Pancreas (tissue), 10 donors: ENCODE measurements around the gene ALG2. TPM values are rescaled to one million over a fixed set of nuclear protein-coding genes. Genes with fewer than 3 reads are reported as not detected.

Experiments used
- ATAC-seq, 4 donors: fragments of 200-7000 bp; cut with Tn5 transposase; one replicate each; pipeline versions ENCODE4 v1.8.0 to v1.9.1; 2020; ENCODE audit warnings: mild to moderate bottlenecking in 4 of 4, moderate library complexity in 4 of 4
- DNase-seq, 6 donors: peaks; one replicate each; pipeline ENCODE4 v3.0.0-alpha.2; 2020
- FAIRE-seq: peaks from 2 replicates; lab custom pipeline; 2012; peaks lifted over from hg19 to GRCh38; lab: Jason Lieb, UNC
- H3K27ac ChIP-seq, 4 donors: fragments of 200-600 bp; sonication (generic); 1 replicate in 3 of 4; 2 replicates in 1 of 4; pipeline versions ENCODE4 v1.5.0 to v1.8.0; 2020
- H3K27me3 ChIP-seq, 4 donors: fragments of 200-600 bp; one replicate each; pipeline ENCODE4 v1.8.0; 2021
- H3K36me3 ChIP-seq, 3 donors: fragments of 200-600 bp; sonication (generic) in 1 of 3; one replicate each; pipeline versions ENCODE4 v1.5.0 to v1.8.0; 2020 to 2021
- H3K4me1 ChIP-seq, 3 donors: fragments of 200-600 bp; one replicate each; pipeline ENCODE4 v1.8.0; 2021
- H3K4me3 ChIP-seq, 4 donors: fragments of 200-600 bp; sonication (generic) in 2 of 4; one replicate each; pipeline versions ENCODE4 v1.5.0 to v1.8.0; 2020 to 2021
- H3K9me3 ChIP-seq, 4 donors: fragments of 200-600 bp; one replicate each; pipeline ENCODE4 v1.8.0; 2021
- WGBS, 2 donors: extraction: QIAGEN DNeasy Blood & Tissue Kit; methylation state at CpG; one replicate each; pipeline ENCODE4 v1.1.7; 2013; 5-methylcytosine and 5-hydroxymethylcytosine counted together
- intact Hi-C, 3 donors: fragments of 100-400 bp; cut with DNase I; formaldehyde crosslinking; loops; one replicate each; pipeline versions ENCODE4 v1.11.1 to v1.14.2; 2022
- polyA plus RNA-seq, 2 donors: library from polyadenylated mRNA; stranded (reverse); fragments of 200-250 nt; gene quantifications; one replicate each; pipeline ENCODE4 v1.2.3, GENCODE V29; 2013
- total RNA-seq, 6 donors: library from RNA; stranded (reverse); fragmentation: NEBNext Ultra II Directional in 4 of 6; extraction: Animal tissue kit (Norgen Biotek cat#: 25700) in 4 of 6; gene quantifications; one replicate each; pipeline versions ENCODE4 v1.2.1 to v1.2.4, GENCODE V29; 2021 to 2023
- TF ChIP-seq, protein P1 (sequence below), 4 donors: fragments of 200-600 bp; sonication (generic) in 3 of 4; IDR thresholded peaks; one replicate each; pipeline versions ENCODE4 v1.5.0 to v1.8.0; 2021; ENCODE audit warnings: antibody characterized with exemption in 4 of 4
- donor health status: healthy with polysubstance abuse.
- donor health status: DM: no; HTN: no; CAD: no; lungs with moderate emphysema.
- donor health status: DM: no; HTN: no; CAD: no.
- donor health status: control.
- donor health status: control.
- donor health status: Bipolar disorder and iron deficiency.
- donor health status: DM: yes; HTN: yes; CAD: no.
- donor health status: DM: no; HTN: no; CAD: no.
- donor health status: DM: no; HTN: no; CAD: no.
- donor health status: DM: yes; HTN: yes; CAD: no.

Gene ALG2
- total and polyA plus RNA-seq, 8 donors: 17.9 to 35.6 (median 28.0) TPM

DNA sequence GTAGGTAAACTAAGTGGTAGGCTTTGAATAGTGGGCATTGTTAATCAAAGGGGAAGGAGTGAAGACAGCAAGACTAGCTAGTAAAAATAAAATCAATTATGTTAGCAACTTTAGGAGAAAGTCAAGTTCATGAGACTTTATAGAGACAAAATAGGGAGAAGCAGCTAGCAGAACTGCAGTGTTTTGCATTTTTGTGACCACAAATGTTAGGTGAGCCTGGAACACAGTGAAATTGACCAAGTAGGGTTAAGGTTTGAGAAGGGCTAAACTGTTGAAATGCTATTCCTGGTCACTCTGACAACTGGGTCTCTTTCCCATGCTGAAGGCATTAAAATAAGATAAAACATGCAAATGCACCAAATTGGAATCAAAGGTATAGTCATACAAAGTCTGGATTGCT lies 13.3 kb upstream of the ALG2 start:
- no peak for ATAC-seq
- no peak for DNase-seq
- TF ChIP-seq, protein P1, sequence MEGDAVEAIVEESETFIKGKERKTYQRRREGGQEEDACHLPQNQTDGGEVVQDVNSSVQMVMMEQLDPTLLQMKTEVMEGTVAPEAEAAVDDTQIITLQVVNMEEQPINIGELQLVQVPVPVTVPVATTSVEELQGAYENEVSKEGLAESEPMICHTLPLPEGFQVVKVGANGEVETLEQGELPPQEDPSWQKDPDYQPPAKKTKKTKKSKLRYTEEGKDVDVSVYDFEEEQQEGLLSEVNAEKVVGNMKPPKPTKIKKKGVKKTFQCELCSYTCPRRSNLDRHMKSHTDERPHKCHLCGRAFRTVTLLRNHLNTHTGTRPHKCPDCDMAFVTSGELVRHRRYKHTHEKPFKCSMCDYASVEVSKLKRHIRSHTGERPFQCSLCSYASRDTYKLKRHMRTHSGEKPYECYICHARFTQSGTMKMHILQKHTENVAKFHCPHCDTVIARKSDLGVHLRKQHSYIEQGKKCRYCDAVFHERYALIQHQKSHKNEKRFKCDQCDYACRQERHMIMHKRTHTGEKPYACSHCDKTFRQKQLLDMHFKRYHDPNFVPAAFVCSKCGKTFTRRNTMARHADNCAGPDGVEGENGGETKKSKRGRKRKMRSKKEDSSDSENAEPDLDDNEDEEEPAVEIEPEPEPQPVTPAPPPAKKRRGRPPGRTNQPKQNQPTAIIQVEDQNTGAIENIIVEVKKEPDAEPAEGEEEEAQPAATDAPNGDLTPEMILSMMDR (IDR thresholded peaks at IDR 0.05): no peak
- H3K9me3 ChIP-seq: no peaks in the 10 kb centered on the region
- no peak for FAIRE-seq
- H3K4me1 ChIP-seq: peaks cover 3 to 17% (median 15%) of the 10 kb centered on the region in 3 donors
- no peak overlapping the region for H3K4me3 ChIP-seq
- intact Hi-C loops: no loop called here
- no peaks in the 10 kb centered on the region for H3K27me3 ChIP-seq
- H3K36me3 ChIP-seq: peaks cover 0 to 23% (median 16%) of the 10 kb centered on the region in 3 donors
- no peak overlapping the region for H3K27ac ChIP-seq

DNA sequence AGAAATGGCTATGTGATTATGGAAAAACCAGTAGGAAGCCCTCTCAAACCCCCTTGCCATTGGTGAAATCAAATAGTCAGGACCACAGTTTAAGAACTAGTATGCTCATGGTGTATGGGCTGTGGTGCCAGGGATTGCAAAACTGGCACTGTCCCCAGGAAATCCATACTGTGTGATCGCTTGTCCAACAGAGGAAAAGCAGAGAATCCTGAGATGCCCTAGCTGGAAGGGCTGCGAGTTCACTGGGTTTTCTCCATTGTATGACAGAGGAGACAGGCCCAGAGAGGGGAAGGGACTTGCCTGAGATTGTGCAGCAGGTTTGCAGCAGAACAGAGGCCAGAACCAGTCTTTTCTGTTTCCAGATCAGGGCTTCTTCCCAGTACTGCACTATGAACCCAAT lies 12.9 kb upstream of the ALG2 start:
- Histone ChIP-seq H3K4me1 (peaks cover 3 to 17% (median 15%) of the 10 kb centered on the region in 3 donors), H3K27me3 (no peaks in the 10 kb centered on the region), H3K27ac (no peak overlapping the region), H3K4me3 (no peak overlapping the region), H3K36me3 (peaks cover 0 to 27% (median 16%) of the 10 kb centered on the region in 3 donors), H3K9me3 (no peaks in the 10 kb centered on the region)
- WGBS, 2 donors: 81 to 88% methylated on average over 2 of the region's 2 CpGs
- intact Hi-C loops: no loop called here
- ATAC-seq (no peak), DNase-seq (no peak), FAIRE-seq (no peak)
- TF ChIP-seq, protein P1 (IDR thresholded peaks at IDR 0.05): no peak

DNA sequence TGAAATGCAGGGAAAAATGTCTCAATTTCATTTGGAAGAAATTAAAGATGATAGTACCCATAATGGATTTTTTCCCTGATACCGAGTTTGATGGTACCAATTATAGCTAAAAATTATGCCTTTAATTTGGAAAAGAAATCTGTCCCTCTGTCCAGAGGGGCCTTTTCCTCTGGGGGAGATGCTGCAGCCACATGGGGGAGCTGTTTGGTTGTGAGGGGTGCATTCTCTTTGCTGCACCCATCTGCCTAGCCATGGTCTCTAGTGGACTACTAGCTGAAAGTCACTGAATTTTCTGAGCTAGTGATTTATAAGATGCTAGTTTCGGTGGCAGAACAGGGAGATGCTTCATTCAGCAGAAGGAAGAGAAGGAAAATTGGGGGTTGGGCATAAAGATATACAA lies 10.0 kb upstream of the ALG2 start:
- ATAC-seq: peak in 3 of 4 donors; percentile 38 to 72 (median 41)
- intact Hi-C loops: no loop called here
- Histone ChIP-seq H3K9me3 (no peaks in the 10 kb centered on the region), H3K4me1 (peaks cover 0 to 6% (median 4%) of the 10 kb centered on the region in 3 donors), H3K4me3 (no peak overlapping the region), H3K36me3 (peaks cover 3 to 45% (median 16%) of the 10 kb centered on the region in 3 donors), H3K27ac (no peak overlapping the region), H3K27me3 (no peaks in the 10 kb centered on the region)
- 81 to 88% methylated on average over 2 of the region's 2 CpGs for WGBS, 2 donors
- no peak for DNase-seq
- FAIRE-seq: no peak
- TF ChIP-seq, protein P1 (IDR thresholded peaks at IDR 0.05): peak in 2 of 4 donors; percentile 10 to 26

DNA sequence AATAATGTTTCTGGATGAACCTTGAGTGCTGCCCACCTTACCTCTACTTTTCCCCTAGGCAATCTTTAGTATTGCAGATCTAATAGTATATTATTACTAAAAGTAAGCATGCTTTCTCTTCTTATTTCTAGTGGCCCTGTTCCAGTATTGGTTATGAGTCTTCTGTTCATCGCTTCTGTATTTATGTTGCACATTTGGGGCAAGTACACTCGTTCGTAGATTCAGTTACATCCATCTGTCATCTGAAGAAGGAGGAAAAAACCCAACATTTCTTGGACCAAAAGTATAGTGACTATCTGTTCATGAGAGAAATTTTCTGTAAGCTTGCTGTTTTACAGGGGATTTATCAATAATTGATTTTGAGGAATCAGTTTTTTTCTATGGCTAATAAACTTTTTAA lies 8.5 kb upstream of the ALG2 start:
- intact Hi-C loops: no loop called here
- H3K9me3 ChIP-seq: no peaks in the 10 kb centered on the region
- peaks cover 3 to 45% (median 16%) of the 10 kb centered on the region in 3 donors for H3K36me3 ChIP-seq
- WGBS, 2 donors: 71 to 89% methylated on average over 3 of the region's 3 CpGs
- no peak for DNase-seq
- no peak for FAIRE-seq
- ATAC-seq: no peak
- H3K27me3 ChIP-seq: no peaks in the 10 kb centered on the region
- H3K27ac ChIP-seq: no peak overlapping the region
- H3K4me1 ChIP-seq: peaks cover 0 to 12% (median 4%) of the 10 kb centered on the region in 3 donors
- TF ChIP-seq, protein P1 (IDR thresholded peaks at IDR 0.05): no peak
- no peak overlapping the region for H3K4me3 ChIP-seq

DNA sequence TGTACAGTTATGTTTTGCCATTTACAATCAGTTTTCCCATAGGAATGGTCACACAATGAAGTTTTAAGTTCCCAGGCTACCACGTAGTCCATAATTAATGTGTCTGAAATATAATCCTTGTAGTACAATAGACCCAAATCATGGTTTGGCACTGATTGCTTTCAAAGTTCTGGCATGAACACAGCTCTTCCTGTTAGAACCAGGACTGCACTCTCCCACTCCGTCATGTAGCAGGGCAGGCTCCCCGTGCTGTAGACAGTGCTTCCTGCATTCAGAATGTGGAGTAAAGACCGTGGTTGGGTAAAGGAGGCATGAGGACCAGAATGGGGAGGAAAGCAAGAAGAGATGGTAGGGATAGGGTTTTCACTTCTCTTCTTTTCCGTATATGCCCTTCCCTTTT lies 4.3 kb upstream of the ALG2 start:
- intact Hi-C loops: no loop called here
- TF ChIP-seq, protein P1 (IDR thresholded peaks at IDR 0.05): no peak
- H3K36me3 ChIP-seq: peaks cover 3 to 31% (median 10%) of the 10 kb centered on the region in 3 donors
- WGBS, 2 donors: 40 to 43% methylated on average over 5 of the region's 5 CpGs
- H3K27me3 ChIP-seq: no peaks in the 10 kb centered on the region
- H3K4me1 ChIP-seq: peaks cover 0 to 30% (median 4%) of the 10 kb centered on the region in 3 donors
- FAIRE-seq: no peak
- ATAC-seq: no peak
- H3K27ac ChIP-seq: no peak overlapping the region
- no peak for DNase-seq
- no peaks in the 10 kb centered on the region for H3K9me3 ChIP-seq
- H3K4me3 ChIP-seq: peak overlapping the region in 2 of 4 donors; percentile 1 to 89
